Stimulated activated CD4-positive, alpha-beta T cell treated with anti-CD3 and anti-CD28 coated beads, Interleukin-2, amount 100 ng/mL, for 24 hours (primary cell): ENCODE results near the gene RHOH.

Source experiments
- DNase-seq, 2 donors: peaks; one replicate each; pipeline ENCODE4 v3.0.0-alpha.2; 2020

Gene RHOH

GRCh38 chr4:40190465-40190864, 6.4 kb upstream of the RHOH start:
- DNase-seq = no peak

DNA sequence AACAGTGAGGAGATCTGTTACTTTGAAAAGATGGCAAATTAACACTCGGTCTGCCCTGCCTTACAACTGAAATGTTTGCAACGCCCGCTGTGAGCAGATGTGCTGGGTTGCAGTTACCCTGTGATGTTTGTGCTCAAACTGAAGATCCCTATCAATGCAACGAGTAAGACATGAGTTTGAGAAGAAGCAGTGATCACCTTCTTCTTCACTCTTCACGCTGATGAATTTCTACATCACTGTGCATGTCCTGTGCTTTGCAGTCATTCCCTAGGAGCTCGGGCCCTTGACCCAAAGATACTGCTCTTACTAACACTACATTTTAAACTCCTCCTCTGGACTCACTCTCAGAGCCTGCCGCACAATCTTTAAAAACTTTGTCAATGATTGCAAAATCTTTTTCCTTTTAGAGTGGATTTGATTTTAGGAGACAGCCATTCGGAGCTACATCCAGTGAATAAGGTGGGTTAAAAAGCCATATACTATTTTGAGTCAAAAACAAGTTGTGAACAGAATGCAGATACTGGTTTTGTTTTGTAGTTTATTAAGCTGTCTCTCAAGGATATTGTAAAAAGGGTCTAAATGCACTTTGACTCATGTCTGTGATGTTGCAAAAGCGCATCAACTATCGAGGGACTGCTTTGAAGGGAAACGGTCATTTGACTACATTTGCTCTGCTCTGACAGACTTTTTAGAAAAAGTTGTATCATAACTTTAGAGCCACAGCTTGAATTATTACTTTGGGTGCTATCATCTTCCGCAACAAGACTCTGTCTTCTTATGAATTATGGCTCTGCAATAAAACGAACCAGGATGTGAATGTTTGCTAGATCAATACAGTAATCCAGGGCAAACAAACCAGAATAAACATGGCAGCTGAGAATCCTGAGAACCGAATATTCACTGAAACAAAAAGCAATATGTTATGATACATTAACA, 5.7 kb upstream of the RHOH start:
- DNase-seq = no peak

- no peak for DNase-seq
Measured at GRCh38 chr4:40192114-40193015, 4.5 kb upstream of the RHOH start.

- DNase-seq = no peak
Measured at GRCh38 chr4:40193016-40193571, 3.7 kb upstream of the RHOH start.

- DNase-seq = no peak
Measured at GRCh38 chr4:40193578-40193977, 3.3 kb upstream of the RHOH start.

GRCh38 chr4:40194602-40195161, 2.1 kb upstream of the RHOH start:
- DNase-seq = peak in 1 of 2 donors; percentile 47

GRCh38 chr4:40195182-40196177, 1.4 kb upstream of the RHOH start:
- DNase-seq = no peak

- no peak for DNase-seq
Measured at GRCh38 chr4:40196272-40196671, 559 bp upstream of the RHOH start.

DNA sequence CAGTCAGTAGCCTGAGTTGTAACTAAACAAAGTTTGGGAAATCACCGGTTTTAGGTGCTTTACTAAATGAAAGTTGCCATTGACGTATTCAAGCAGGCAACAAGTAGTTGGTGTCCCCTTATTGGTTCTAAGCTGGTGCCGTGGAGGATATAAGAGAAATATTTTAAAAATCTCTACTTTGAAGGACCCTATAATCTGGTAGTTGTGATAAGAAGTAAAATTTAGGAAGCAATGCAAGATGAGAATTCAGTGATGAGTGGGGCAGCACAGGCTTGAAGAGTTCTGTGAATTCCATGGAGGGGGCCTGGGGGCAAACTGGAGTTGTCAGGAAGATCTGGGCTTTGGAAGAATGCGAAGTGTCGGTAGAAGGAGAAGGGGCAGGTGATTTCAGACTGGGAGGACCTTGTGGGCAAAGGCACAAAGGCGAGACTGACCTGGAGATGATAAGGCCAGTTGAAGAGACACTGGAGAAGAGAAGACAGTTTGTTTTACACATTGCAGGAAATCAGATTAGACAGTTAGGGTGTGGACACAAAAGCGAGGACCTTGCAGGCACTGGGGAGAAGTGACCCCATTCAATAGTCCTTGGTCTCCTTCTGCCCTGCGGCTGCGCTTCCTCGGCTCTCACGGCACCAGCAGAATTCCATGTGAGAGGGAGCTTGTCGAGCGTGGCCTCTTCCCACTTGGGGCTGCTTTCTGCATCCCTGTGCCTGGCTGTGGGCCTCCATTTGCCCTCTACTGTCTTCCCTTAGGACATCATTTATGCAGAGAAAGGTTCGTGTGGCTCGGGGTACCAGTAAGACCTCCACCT, 1.3 kb downstream of the RHOH start:
- no peak for DNase-seq

- DNase-seq = no peak
Measured at GRCh38 chr4:40199179-40199670, 2.4 kb downstream of the RHOH start.

DNA sequence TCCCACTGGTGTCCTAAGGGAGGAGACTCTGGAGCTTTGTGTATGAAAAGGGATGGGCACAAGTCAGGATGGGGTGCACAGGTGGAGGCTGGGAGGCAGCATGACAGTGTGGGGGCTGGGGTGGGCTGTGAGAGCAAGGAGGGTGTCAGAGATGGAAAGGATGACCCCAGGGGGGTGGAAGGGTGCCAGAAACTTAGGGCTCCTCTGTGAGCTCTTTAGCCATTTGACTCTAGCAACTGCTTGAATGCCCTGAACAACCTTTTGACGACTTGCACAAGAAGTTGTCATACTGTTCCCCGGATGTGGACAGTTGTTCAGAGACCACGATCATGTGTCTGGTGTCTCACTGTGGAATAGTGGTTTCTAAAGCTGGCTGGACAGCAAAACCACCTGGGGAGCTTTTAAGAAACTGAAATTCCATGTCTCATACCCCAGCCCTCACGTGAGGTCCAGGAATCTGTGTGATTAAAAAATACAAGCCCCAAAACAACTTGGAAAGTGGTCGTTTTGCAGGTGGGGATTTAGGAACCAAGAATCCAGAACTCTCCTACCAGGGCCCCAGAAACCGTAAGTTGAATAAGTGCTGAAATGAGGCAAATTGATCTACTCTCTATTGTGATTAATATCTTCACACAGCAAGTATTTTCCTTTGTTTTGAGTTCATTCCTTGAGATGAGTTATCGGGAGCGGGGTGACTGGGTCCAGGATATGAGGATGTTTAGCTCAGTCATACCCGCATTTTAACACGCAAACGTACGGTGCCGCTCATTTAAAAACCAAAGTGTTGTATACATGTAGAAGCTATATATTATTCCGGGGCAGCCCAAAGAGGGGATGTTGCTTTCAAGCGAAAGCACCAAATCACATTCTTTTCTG, 3.4 kb downstream of the RHOH start:
- DNase-seq = peak; percentile 68 to 73

DNA sequence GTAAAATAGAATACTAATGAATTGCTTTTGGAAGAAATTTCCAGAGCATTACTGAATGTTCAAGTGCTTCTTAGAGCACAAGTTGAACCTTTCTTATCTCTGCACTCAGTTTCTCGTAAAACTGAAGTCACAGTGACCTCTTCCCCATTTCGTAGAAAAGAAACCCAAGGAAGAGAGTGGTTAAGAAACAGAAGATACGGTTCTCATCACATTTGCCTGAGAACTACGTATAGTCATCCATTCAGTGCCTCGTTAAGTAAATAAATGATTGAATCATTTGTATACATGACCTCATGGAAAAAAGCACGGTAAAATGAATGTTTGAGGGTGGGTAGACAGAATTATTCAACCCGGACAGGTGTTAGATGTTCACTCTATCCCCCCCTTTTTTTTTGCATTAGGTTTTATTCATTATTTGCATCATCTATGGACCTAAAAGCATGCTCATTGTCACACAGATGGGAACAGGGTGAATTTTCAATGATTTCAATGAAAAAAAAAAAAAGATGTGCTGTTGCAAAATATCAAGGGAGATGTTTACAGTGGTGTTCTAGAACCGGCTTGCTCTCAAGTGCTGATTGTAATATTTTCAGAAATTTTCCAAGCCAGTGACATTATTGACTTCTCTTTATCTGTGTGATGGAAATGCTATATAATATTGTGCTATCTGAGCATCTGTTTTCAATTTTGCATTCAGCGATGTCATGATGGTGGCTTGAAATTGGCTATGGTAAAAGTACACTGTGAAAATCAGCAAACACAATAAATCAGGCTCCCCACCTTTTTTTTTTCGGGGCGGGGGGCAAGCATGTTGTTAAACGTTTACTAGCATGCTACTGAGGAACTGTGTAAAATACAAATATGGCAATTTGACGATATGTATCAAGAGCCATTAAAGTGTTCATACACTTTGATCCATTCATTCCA, 4.3 kb downstream of the RHOH start:
- DNase-seq = no peak

DNA sequence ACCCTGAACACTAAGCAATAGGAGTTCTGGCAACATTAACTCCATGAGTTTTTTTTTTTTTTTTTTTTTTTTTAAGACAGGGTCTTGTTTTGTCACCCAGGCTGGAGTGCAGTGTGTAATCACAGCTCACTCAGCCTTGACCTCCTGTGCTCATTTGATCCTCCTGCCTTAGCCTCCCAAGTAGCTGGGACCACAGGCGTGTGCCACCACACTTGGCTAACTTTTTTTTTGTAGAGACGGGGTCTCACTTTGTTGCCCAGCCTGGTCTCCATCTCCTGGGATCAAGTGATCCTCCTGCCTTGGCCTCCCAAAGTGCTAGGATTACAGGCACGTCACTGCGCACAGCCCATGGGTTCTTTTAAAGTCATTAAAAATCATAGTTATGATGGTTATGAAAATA, 5.1 kb downstream of the RHOH start:
- DNase-seq = no peak

DNA sequence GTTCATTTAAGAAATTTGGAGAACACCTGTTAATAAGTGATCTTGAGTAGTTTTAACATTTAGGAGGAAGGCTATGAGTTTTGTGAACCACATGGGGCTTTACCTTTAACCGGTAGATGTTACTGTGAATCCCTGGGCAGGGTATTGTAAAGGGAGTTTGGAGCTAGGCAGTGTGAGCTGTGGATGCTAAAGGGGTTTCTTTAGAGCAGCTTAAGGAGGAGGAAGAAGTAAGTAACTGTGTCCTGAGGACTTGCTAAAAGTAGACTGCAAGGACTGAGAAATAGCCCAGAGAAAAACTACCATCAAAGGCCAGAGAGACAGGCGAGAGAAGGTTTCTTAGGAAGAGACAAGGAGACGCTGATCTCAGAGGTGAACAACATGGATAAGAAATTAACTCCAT, 5.6 kb downstream of the RHOH start:
- DNase-seq = no peak

GRCh38 chr4:40204507-40205258, 7.9 kb downstream of the RHOH start:
- no peak for DNase-seq

DNA sequence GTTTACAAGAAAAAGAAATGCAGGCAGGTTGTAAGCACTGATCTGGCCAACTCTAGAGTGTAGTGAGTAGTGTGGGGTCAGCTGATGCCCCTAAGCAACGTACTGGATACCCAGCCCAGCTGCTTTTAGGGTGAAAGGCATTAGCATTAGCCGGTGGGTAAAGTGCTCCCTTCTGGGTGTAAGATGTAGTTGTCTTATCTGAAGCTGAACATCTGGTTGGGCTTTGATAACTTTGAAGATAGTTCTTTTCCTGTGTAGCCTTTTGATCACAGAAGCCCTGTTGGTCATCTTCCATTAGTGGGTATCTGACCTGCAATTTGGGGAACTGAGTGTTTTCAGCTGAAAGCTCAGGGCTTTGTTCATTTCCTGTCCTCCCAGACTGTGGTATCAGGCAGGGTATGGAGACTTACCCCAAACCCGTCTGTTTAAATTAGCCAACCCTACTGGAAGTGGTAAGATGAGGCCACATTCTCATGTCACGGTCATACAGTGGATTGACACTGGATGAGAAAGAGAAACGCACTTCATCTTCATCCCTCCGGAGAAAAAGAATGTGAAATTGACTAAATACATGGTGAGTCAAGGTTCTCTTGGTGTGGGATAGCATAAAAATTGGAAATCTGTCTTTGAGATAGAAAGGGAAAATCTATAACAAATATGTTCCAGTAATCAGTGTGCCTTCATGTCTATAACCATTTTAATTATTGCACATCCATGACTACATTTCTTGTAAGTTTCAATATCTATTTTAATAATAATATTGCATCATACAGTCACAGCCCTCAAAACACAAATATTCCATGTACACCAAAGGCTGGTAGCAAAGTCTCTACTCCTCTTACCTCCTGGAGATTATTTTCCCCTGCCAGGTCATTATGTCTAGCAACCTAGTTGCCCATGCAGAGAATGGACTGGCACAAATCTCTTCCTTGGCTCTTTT, 8.7 kb downstream of the RHOH start:
- DNase-seq = no peak

DNA sequence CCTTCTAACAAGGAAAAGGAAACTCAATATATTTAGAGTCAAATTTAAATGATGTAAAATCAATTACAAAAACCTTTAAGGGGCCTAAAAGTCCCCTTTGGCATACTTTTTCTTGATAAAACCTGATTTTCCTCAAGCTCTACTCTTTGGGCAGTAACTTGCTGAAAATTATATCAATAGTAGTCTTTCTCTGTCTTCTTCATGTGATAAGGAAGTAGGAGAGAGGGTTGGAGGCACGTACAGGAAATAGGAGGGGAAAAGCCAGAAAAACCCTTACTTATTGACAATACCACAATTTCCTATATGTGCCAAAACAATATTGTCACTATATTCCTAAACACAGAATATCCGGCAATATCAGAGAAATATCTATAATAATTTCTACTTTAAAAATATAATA, 9.6 kb downstream of the RHOH start:
- no peak for DNase-seq
